22Rv1 (cell line): ENCODE data around the gene MPO.

Source experiments
- H3K27ac ChIP-seq: fragments of 450-650 bp; 2 replicates; pipeline ENCODE4 v1.5.1; 2017
- CTCF ChIP-seq: fragments of 450-650 bp; IDR thresholded peaks from 2 replicates; pipeline ENCODE4 v1.5.1; 2017; ENCODE audit warnings: mild to moderate bottlenecking
- ZFX ChIP-seq: fragments of 450-650 bp; IDR thresholded peaks from 2 replicates; pipeline ENCODE4 v1.6.1; 2017; ENCODE audit warnings: antibody characterized with exemption, borderline replicate concordance

Gene MPO

GRCh38 chr17:58272367-58273280, 8.1 kb downstream of the MPO start:
- no peak for TF ChIP-seq CTCF
- no peak for TF ChIP-seq ZFX
- no peak overlapping the region for H3K27ac ChIP-seq

- no peak overlapping the region for H3K27ac ChIP-seq
- TF ChIP-seq CTCF (no peak), ZFX (no peak)
Measured at GRCh38 chr17:58271216-58271931, 9.4 kb downstream of the MPO start.

- no peak overlapping the region for H3K27ac ChIP-seq
- TF ChIP-seq CTCF (peak; percentile 40), ZFX (no peak)
Measured at GRCh38 chr17:58270476-58271215, 10.1 kb downstream of the MPO start.

- TF ChIP-seq ZFX (no peak), CTCF (no peak)
- no peak overlapping the region for H3K27ac ChIP-seq
Measured at GRCh38 chr17:58269557-58270291, 11.0 kb downstream of the MPO start.

GRCh38 chr17:58268774-58269556, 11.8 kb downstream of the MPO start:
- H3K27ac ChIP-seq = no peak overlapping the region

More at GRCh38 chr17:58268774-58269556, 11.8 kb downstream of the MPO start:
- no peak for TF ChIP-seq CTCF
- no peak for TF ChIP-seq ZFX
